ENCODE data around the gene ZBTB40.

Gene ZBTB40

DNA sequence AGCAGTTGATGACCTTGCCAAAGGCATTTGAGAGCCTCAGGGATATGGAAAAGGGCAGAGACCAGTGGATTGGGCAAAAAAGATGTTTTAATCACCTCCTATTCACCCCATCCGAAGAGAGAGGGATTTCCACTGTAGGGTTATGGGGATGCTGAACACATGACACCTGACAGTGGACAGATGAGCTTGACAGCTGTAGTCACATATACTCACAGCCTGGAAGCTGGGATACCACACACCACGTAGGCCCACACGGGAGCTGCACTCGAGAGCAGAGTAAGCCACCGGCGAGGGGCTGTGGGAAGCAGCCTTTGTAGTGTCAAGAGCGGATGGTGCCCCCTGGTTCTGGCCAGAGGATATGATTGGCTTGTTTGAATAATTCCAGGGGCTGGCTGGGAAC is 20.0 kb downstream of the ZBTB40 start:
- no peak for DNase-seq (ENCODE audit: low spot score)
- TF ChIP-seq, protein P1, sequence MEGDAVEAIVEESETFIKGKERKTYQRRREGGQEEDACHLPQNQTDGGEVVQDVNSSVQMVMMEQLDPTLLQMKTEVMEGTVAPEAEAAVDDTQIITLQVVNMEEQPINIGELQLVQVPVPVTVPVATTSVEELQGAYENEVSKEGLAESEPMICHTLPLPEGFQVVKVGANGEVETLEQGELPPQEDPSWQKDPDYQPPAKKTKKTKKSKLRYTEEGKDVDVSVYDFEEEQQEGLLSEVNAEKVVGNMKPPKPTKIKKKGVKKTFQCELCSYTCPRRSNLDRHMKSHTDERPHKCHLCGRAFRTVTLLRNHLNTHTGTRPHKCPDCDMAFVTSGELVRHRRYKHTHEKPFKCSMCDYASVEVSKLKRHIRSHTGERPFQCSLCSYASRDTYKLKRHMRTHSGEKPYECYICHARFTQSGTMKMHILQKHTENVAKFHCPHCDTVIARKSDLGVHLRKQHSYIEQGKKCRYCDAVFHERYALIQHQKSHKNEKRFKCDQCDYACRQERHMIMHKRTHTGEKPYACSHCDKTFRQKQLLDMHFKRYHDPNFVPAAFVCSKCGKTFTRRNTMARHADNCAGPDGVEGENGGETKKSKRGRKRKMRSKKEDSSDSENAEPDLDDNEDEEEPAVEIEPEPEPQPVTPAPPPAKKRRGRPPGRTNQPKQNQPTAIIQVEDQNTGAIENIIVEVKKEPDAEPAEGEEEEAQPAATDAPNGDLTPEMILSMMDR (IDR thresholded peaks at IDR 0.05; ENCODE audit: extremely low read depth, insufficient read depth, missing control alignments): no peak
- in situ Hi-C loops (cut with MboI; ENCODE audit: low pct_unique_long_range_greater_than_20kb, low sequenced_read_pairs, unreplicated experiment): no loop called here

DNA sequence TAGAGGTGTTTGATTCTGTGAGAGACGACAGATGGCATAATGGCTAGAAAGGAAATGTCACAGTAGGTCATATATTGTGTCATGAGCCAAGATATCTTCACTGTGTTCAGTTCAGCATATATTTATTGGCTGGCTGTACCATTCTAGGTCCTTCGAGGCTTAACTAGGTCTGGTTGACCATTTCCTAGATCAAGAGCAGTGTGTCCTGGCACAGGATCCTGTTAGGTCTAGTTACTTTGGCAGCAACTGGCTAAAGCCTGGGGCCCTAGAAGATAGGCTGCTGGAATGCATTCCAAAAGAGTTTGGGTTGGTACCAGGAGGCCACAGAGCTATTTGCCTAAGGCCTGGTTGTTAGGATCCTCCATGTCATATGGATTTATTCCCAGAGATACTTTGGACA is 20.9 kb downstream of the ZBTB40 start:
- in situ Hi-C loops (cut with MboI; ENCODE audit: low pct_unique_long_range_greater_than_20kb, low sequenced_read_pairs, unreplicated experiment): no loop called here
- TF ChIP-seq, protein P1 (IDR thresholded peaks at IDR 0.05; ENCODE audit: extremely low read depth, insufficient read depth, missing control alignments): no peak
- DNase-seq (ENCODE audit: low spot score): no peak

- TF ChIP-seq, protein P1 (IDR thresholded peaks at IDR 0.05; ENCODE audit: extremely low read depth, insufficient read depth, missing control alignments): no peak
- in situ Hi-C loops (cut with MboI; ENCODE audit: low pct_unique_long_range_greater_than_20kb, low sequenced_read_pairs, unreplicated experiment): no loop called here
- no peak for DNase-seq (ENCODE audit: low spot score)
These were observed 22.3 kb downstream of the ZBTB40 start for GRCh38 chr1:22473952-22474351.

- TF ChIP-seq, protein P1 (IDR thresholded peaks at IDR 0.05; ENCODE audit: extremely low read depth, insufficient read depth, missing control alignments): no peak
- in situ Hi-C loops (cut with MboI; ENCODE audit: low pct_unique_long_range_greater_than_20kb, low sequenced_read_pairs, unreplicated experiment): no loop called here
- no peak for DNase-seq (ENCODE audit: low spot score)
These were observed 24.9 kb downstream of the ZBTB40 start for GRCh38 chr1:22476566-22476965.

GRCh38 chr1:22483121-22483520 is 31.5 kb downstream of the ZBTB40 start:
- in situ Hi-C loops (cut with MboI; ENCODE audit: low pct_unique_long_range_greater_than_20kb, low sequenced_read_pairs, unreplicated experiment): no loop called here
- TF ChIP-seq, protein P1 (IDR thresholded peaks at IDR 0.05; ENCODE audit: extremely low read depth, insufficient read depth, missing control alignments): no peak
- no peak for DNase-seq (ENCODE audit: low spot score)

DNA sequence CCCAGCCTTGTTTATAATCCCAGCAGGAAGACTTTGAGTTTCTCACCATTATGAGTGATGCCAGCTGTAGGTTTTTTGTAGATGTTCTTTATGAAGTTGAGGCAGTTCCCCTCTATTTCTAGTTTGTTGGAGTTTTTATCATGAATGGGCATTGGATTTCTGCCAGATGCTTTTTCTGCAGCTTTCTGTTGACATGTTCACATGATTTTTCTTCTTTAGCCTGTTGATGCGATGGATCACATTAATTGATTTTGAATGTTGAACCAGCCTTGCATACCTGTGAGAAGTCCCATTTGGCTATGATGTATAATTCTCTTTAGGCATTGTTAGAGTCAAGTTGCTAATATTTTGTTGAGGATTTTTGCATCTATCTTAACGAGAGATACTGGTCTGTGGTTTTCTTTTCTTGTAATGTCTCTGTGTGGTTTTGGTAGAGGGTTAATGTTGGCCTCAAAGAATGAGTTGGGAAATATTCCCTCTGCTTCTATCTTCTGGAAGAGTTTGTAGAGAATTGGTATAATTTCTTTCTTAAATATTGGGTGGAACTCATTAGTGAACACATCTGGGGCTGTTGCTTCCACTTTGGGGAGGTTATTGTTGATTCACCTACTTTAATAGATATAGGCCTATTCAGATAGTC is 33.2 kb downstream of the ZBTB40 start:
- TF ChIP-seq, protein P1 (IDR thresholded peaks at IDR 0.05; ENCODE audit: extremely low read depth, insufficient read depth, missing control alignments): no peak
- DNase-seq (ENCODE audit: low spot score): no peak
- in situ Hi-C loops (cut with MboI; ENCODE audit: low pct_unique_long_range_greater_than_20kb, low sequenced_read_pairs, unreplicated experiment): no loop called here

Data from GM13977 (cell line).